GM21825 (cell line): Measurements from ENCODE around the gene NACA.
"Not testable (repeated sequence)": the region's sequence is repeated elsewhere in the genome, so short reads cannot be mapped to it uniquely, and the experiment has no call there.

Experiments
- ATAC-seq: cut with Tn5 transposase; IDR thresholded peaks from one replicate; pipeline ENCODE4 v1.9.1; 2021; ENCODE audit warnings: mild to moderate bottlenecking, moderate library complexity; ENCODE audit not compliant: unreplicated experiment

NACA gene

DNA sequence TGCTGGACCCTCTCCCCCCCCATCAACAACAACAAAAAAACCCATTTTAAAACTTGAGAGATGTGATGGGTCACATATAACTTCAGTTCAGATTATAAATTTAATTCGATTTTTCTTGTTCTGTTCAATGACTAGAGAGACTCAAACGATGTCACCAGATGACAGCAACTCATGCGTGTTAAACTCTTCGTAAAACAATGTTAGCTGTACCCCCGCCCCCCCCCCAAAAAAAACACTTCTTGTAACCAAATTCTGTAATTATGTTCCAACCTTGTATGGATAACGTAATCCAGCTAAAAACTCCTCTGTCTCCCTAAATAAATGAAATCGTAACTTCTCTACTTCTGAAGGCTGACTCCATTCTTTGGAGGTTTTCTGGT is 614 bp upstream of the NACA start:
- no peak for ATAC-seq

- ATAC-seq: no peak
These were observed 463 bp downstream of the NACA start for GRCh38 chr12:56724701-56724971.

DNA sequence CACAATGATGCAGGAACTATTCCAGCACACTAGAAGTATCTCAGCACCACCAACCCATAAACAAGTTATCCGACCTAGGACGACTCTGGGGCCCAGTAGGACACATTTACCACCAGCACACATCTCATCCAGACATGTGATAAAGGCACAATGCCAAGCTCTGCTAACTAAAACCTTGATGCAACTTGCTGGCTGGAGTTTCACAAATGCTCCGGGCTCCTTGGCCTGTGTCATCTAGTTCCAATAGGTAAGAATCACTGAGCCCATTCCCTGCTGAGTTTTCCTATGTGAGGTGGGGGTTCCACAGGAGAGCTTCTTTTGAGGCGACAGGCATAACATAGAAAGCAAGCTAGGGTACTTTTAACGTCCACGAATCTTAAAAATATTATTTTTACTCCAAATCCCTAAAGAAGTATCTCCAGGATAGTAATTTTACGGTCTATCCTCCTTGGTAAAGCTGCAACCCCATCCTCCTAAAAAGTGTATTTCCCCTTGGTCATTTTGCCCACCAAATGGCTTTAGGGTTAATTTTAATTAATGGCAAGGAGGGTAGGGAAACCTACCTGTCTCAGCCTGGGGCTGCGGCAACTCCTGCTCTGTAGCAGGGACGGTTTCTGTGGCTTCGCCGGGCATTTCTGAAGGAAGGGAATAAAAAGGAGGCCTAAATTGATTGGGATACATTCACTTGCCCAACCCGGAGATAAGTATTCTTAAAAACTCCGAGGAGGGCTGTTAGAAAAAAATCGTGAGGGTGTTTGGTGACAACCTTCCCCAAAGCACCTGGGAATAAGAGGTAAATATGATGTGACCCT is 1.0 kb downstream of the NACA start:
- ATAC-seq: no peak

DNA sequence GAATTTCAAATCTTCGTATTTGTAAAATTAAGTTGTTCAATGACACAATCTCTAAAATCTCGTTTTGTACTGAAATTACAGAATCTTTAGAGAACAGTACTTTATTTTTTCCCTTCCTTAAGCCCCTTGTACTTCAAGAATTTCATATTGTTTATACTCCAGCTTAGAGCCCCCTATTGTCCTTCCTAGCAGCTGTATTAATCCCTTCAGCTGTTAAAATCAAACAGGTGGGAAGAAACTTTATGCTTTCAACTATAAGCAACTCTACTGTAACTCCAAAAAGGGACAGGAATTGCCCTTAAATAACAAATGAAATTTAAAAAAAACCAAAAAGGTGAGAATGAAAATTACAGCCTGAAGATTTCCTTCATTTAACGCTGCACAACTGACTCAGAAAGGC is 1.7 kb downstream of the NACA start:
- no peak for ATAC-seq

- ATAC-seq: no peak
These were observed 2.3 kb downstream of the NACA start for GRCh38 chr12:56722832-56723231.

DNA sequence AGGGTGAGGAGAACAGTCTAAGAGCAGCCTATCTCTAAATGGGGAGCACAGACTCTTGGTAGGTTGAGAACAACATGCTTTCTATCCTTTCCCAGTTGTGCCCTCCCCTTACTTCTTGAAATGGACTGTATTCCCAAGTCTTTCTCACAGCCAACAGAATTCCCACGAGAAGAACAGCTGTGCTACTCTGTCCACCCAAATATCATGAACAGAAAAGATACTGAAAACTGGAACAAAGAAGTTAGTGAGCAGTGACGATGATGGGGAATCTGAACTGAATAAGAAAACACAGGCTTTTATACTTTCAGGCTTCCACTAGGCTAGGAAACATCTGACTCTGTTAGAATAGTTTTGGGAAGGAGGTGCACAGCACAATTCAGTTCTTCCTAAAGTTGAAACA is 3.4 kb downstream of the NACA start:
- no peak for ATAC-seq

DNA sequence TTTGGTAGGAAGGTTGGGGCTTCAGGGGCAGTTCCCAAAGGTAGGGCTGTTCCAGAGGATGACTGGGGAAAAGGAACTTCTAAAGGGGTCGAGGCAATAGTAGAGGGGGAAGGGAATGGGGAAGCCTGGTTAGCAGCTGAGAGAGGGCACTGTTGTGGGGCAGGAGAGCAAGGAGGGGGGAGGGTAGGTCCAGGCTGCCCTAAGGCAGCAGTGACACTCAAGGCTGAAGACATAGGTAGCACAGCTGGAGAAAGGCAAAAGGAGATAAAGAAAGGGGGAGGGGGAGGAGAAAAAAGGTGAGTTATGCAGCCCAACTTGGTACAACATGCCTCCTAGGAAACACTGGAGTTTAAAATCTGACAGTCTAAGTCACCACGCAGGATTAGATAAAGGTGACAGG is 3.9 kb downstream of the NACA start:
- ATAC-seq: no peak

- no peak for ATAC-seq
These were observed 4.4 kb downstream of the NACA start for GRCh38 chr12:56720731-56721151.

- no peak for ATAC-seq
These were observed 6.0 kb downstream of the NACA start for GRCh38 chr12:56719056-56719455.

DNA sequence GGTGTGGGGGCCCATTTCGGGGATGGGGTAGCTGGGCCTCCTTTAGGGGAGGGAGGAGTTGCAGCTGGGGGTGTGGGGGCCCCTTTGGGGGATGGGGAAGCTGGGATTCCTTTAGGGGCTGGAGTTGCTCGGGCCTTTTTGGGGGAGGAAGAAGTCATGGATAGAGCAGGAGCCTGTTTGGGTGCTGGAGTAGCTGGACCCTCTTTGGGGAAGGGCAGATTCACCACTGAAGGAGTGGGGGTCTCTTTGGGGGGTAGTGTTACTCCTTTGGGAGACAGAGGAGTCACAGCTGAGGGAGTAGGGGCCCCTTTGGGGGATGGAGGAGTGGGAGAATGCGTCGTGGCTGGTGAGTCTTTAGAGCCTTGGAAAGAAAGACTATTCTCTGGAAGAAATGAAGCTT is 6.5 kb downstream of the NACA start:
- no peak for ATAC-seq

DNA sequence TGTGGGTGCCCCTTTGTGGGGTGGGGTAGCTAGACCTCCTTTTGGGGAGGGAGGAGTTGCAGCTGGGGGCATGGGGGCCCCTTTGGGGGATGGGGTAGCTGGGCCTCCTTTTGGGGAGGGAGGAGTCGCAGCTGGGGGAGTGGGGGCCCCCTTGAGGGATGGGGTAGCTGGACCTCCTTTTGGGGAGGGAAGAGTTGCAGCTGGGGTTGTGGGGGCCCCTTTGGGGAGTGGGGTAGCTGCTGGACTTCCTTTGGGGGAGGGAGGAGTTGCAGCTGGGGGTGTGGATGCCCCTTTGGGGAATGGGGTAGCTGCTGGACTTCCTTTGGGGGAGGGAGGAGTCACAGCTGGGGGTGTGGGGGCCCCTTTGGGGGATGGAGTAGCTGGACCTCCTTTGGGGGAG is 7.0 kb downstream of the NACA start:
- ATAC-seq: no peak

DNA sequence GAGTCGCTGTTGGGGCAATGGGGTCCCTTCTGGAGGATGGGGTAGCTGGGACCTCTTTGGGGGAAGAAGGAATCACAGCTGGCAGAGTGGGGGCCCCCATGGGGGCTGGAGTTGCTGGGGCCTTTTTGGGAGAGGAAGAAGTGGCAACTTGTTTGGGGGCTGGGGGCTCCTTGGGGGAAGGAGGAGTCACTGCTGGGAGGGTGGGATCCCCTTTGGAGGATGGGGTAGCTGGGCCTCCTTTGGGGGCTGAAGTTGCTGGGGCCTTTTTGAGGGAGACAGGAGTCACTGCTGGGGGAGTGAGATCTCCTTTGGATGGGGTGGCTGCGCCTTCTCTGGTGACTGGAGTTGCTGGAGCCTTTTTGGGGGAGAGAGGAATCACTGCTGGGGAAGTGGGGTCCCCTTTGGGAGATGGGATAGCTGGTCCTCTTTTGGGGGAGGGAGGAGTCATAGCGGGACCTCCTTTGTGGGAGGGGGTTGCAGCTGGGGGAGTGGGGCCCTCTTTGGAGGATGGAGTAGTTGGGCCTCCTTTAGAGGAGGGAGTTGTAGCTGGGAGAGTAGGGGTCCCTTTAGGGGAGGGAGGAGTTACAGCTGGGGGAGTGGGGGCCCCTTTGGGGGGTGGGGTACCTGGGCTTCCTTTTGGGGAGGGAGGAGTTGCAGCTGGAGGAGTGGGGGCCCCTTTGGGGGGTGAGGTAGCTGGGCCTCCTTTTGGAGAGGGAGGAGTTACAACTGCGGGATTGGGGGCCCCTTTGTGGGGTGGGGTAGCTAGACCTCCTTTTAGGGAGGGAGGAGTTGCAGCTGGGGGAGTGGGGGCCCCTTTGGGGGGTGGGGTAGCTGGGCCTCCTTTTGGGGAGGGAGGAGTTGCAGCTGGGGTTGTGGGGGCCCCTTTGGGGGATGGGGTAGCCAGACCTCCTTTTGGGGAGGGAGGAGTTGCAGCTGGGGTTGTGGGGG is 7.9 kb downstream of the NACA start:
- no peak for ATAC-seq

- ATAC-seq: no peak
These were observed 8.6 kb downstream of the NACA start for GRCh38 chr12:56716458-56716857.

GRCh38 chr12:56715798-56716197 is 9.3 kb downstream of the NACA start:
- no peak for ATAC-seq

DNA sequence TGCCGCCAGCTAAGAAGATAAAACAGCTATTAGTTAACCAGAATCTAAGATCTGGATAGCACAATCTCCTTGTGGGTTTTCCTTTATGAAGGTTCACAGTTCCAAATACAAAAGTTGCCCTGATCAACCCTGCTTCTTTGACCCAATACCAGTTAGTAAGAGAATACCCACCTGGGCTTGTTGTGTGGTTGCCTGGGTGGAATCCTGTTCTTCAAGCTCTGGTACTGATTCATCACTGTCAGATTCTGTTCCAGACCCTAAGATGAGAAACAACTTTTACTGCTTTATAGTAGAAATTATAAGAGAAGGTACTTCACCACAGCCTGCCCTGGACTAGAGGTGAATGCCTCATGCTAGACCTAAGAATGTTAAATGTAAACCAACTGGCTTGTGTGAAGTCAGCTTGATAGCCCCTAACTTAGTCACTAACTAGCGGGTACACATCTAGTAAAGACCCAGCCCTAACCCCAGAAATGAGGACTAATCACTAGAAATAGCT is 10.6 kb downstream of the NACA start:
- no peak for ATAC-seq

GRCh38 chr12:56713345-56713744 is 11.8 kb downstream of the NACA start:
- ATAC-seq: no peak

GRCh38 chr12:56709759-56710376 is 15.2 kb downstream of the NACA start:
- ATAC-seq: no peak

DNA sequence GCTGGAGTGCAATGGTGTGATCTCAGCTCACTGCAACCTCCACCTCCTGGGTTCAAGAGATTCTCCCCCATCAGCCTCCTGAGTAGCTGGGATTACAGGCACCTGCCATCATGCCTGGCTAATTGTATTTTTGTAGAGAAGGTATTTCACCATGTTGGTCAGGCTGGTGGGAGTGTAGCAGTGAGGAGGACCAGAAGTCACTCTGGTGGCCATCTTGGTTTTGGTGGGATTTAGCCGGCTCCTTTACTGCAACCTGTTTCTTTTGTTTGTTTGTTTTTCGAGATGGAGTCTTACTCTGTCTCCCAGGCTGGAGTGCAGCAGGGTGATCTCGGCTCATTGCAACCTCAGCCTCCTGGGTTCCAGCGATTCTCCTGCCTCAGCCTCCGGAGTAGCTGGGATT is 20.6 kb downstream of the NACA start:
- ATAC-seq: not testable (repeated sequence)

- no peak for ATAC-seq
These were observed 26.0 kb downstream of the NACA start for GRCh38 chr12:56699020-56699661.

GRCh38 chr12:56695327-56696101 is 29.6 kb downstream of the NACA start:
- ATAC-seq: no peak
